GM23338 (cell line): ENCODE measurements around the gene ZNF385C. TPM values are rescaled to one million over a fixed set of nuclear protein-coding genes. Genes with fewer than 3 reads are reported as not detected.
A peak's percentile ranks its signal among the peaks of the same experiment; 100 is the strongest.

Source experiments
- ATAC-seq: fragments of 200-7000 bp; cut with Tn5 transposase; 3 replicates; pipeline ENCODE4 v1.9.1; 2020
- DNase-seq: peaks from one replicate; pipeline ENCODE4 v3.0.0-alpha.2; 2015; ENCODE audit warnings: low spot score
- H2AFZ ChIP-seq: fragments of 200-600 bp; sonication (generic); 2 replicates; pipeline ENCODE4 v1.8.0; 2016; ENCODE audit warnings: antibody characterized with exemption, mild to moderate bottlenecking, moderate library complexity
- H3F3A ChIP-seq: fragments of 200-600 bp; sonication (generic); replicated peaks from 2 replicates; pipeline ENCODE4 v1.8.0; 2017; ENCODE audit warnings: antibody characterized with exemption, mixed run types, low read depth
- H3K27ac ChIP-seq: fragments of 200-600 bp; sonication (generic); 2 replicates; pipeline ENCODE4 v1.6.1; 2016; ENCODE audit warnings: low read depth
- H3K27me3 ChIP-seq: fragments of 200-600 bp; sonication (generic); 2 replicates; pipeline ENCODE4 v1.8.0; 2016; ENCODE audit warnings: mild to moderate bottlenecking, mixed run types, moderate library complexity; ENCODE audit not compliant: insufficient read depth
- H3K36me3 ChIP-seq: fragments of 200-600 bp; sonication (generic); 2 replicates; pipeline ENCODE4 v1.8.0; 2016; ENCODE audit warnings: mild to moderate bottlenecking; ENCODE audit not compliant: insufficient read depth
- H3K4me1 ChIP-seq: fragments of 200-600 bp; sonication (generic); 2 replicates; pipeline ENCODE4 v1.8.0; 2016; ENCODE audit warnings: mild to moderate bottlenecking, moderate library complexity; ENCODE audit not compliant: insufficient read depth
- H3K4me2 ChIP-seq: fragments of 200-600 bp; sonication (generic); 2 replicates; pipeline ENCODE4 v1.7.1; 2017; ENCODE audit warnings: mixed run types
- H3K4me3 ChIP-seq: fragments of 200-600 bp; sonication (generic); 2 replicates; pipeline ENCODE4 v1.6.1; 2016; ENCODE audit warnings: mixed run types
- H3K79me2 ChIP-seq: fragments of 200-600 bp; sonication (generic); replicated peaks from 2 replicates; pipeline ENCODE4 v1.8.0; 2017; ENCODE audit warnings: mild to moderate bottlenecking; ENCODE audit not compliant: insufficient read depth
- H3K9me2 ChIP-seq: fragments of 200-600 bp; sonication (generic); 2 replicates; pipeline ENCODE4 v1.8.0; 2017; ENCODE audit not compliant: insufficient read depth
- H4K20me1 ChIP-seq: fragments of 200-600 bp; sonication (generic); replicated peaks from 2 replicates; pipeline ENCODE4 v1.8.0; 2017; ENCODE audit warnings: mild to moderate bottlenecking; ENCODE audit not compliant: insufficient read depth
- H3K27ac Mint-ChIP-seq: 2 replicates; pipeline ENCODE4 v1.8.0; 2020; ENCODE audit warnings: inconsistent platforms, mild to moderate bottlenecking, moderate library complexity, mixed read lengths
- H3K27me3 Mint-ChIP-seq: 3 replicates; pipeline ENCODE4 v1.8.0; 2022; ENCODE audit warnings: low read depth, mild to moderate bottlenecking, moderate library complexity, mixed read lengths, inconsistent platforms; ENCODE audit not compliant: insufficient read depth, poor library complexity
- H3K36me3 Mint-ChIP-seq: 3 replicates; pipeline ENCODE4 v1.8.0; 2021; ENCODE audit warnings: low read depth, mild to moderate bottlenecking, inconsistent platforms, moderate library complexity, mixed read lengths
- H3K4me1 Mint-ChIP-seq: 3 replicates; pipeline ENCODE4 v1.8.0; 2020; ENCODE audit warnings: mild to moderate bottlenecking, inconsistent platforms, mixed read lengths
- H3K4me3 Mint-ChIP-seq: 3 replicates; pipeline ENCODE4 v1.8.0; 2021; ENCODE audit warnings: moderate library complexity, mild to moderate bottlenecking, inconsistent platforms, mixed read lengths
- H3K9me3 Mint-ChIP-seq: 3 replicates; pipeline ENCODE4 v1.8.0; 2020; ENCODE audit warnings: moderate library complexity, mild to moderate bottlenecking, inconsistent platforms, mixed read lengths
- CREB1 ChIP-seq: fragments of 250-450 bp; sonication (Bioruptor Pico); IDR thresholded peaks from 2 replicates; pipeline ENCODE4 v1.5.0; 2020; ENCODE audit warnings: low read depth, mild to moderate bottlenecking, moderate library complexity
- CTCF ChIP-seq, 2 experiments: fragments of 200-600 bp in 1 of 2; sonication (generic) in 1 of 2; conservative IDR thresholded peaks; 2 replicates each; pipeline versions ENCODE4 v1.5.1 to v1.6.1; 2016 to 2017; ENCODE audit warnings: antibody characterized with exemption in 2 of 2, low read depth in 2 of 2, mild to moderate bottlenecking in 2 of 2, moderate library complexity in 1 of 2
- ETS1 ChIP-seq: IDR thresholded peaks from 2 replicates; pipeline ENCODE4 v1.6.1; 2016; ENCODE audit warnings: antibody characterized with exemption
- EZH2 ChIP-seq: fragments of 200-600 bp; sonication (generic); IDR thresholded peaks from one replicate; pipeline ENCODE4 v1.8.0; 2017; ENCODE audit warnings: antibody characterized with exemption, mild to moderate bottlenecking, low read depth; ENCODE audit not compliant: unreplicated experiment
- EZH2phosphoT487 ChIP-seq: fragments of 200-600 bp; sonication (generic); IDR thresholded peaks from one replicate; pipeline ENCODE4 v1.8.1; 2018; ENCODE audit warnings: antibody characterized with exemption; ENCODE audit not compliant: unreplicated experiment
- JUNB ChIP-seq: IDR thresholded peaks from one replicate; pipeline ENCODE4 v1.6.1; 2016; ENCODE audit warnings: antibody characterized with exemption; ENCODE audit not compliant: unreplicated experiment
- NANOG ChIP-seq: IDR thresholded peaks from 2 replicates; pipeline ENCODE4 v1.6.1; 2016; ENCODE audit warnings: antibody characterized with exemption, borderline replicate concordance
- POLR2AphosphoS5 ChIP-seq: IDR thresholded peaks from 2 replicates; pipeline ENCODE4 v1.6.1; 2016; ENCODE audit warnings: antibody characterized with exemption, low read depth
- REST ChIP-seq: IDR thresholded peaks from one replicate; pipeline ENCODE4 v1.6.1; 2018; ENCODE audit warnings: antibody characterized with exemption; ENCODE audit not compliant: unreplicated experiment
- STAT1 ChIP-seq: IDR thresholded peaks from one replicate; pipeline ENCODE4 v1.6.1; 2016; ENCODE audit warnings: antibody characterized with exemption; ENCODE audit not compliant: unreplicated experiment
- ZNF114 ChIP-seq: fragments of 250-450 bp; sonication (Bioruptor Pico); IDR thresholded peaks from 2 replicates; pipeline ENCODE4 v1.5.0; 2020; ENCODE audit warnings: mild to moderate bottlenecking, moderate library complexity
- ZNF331 ChIP-seq: fragments of 250-450 bp; sonication (Bioruptor Pico); IDR thresholded peaks from 2 replicates; pipeline ENCODE4 v1.5.0; 2020; ENCODE audit warnings: low read depth, mild to moderate bottlenecking, moderate library complexity
- ZNF462 ChIP-seq: fragments of 250-450 bp; sonication (Bioruptor Pico); IDR thresholded peaks from 2 replicates; pipeline ENCODE4 v1.5.0; 2020; ENCODE audit warnings: mild to moderate bottlenecking, moderate library complexity
- polyA plus RNA-seq: library from polyadenylated mRNA; unstranded; fragments of >200 nt; fragmentation: Nextera tagmentation; extraction: Ambion mirVana; gene quantifications from 2 replicates; pipeline ENCODE4 v1.2.1, GENCODE V29; 2016
- total RNA-seq: library from RNA; depleted of rRNA; stranded (reverse); fragments of >200 nt; shearing (Covaris generic); gene quantifications from 2 replicates; pipeline ENCODE4 v1.2.3, GENCODE V29; 2014

ZNF385C gene
- total and polyA plus RNA-seq, 2 experiments from 2014 or later = 1.9 to 3.1 TPM

- no peaks in the 10 kb centered on the region for H4K20me1 ChIP-seq
- peaks cover 15% of the 10 kb centered on the region for H3K4me1 Mint-ChIP-seq
- DNase-seq = no peak
- no peaks in the 10 kb centered on the region for H3K27me3 ChIP-seq
- no peaks in the 10 kb centered on the region for H3K79me2 ChIP-seq
- H3K4me2 ChIP-seq = no peak overlapping the region
- no peak overlapping the region for H3K4me3 ChIP-seq
- H3K27ac ChIP-seq = no peak overlapping the region
- 0 out of 2 replicates have a peak, but pooled peaks cover 4% of the 10 kb centered on the region for H3K4me1 ChIP-seq
- H3K27me3 Mint-ChIP-seq = peaks cover 2% of the 10 kb centered on the region
- H3K4me3 Mint-ChIP-seq = no peak overlapping the region
- H2AFZ ChIP-seq = peak overlapping the region; percentile 52; the same call in 1 of the 2 replicates
- H3K9me2 ChIP-seq = no peaks in the 10 kb centered on the region
- no peaks in the 10 kb centered on the region for H3K9me3 Mint-ChIP-seq
- no peak overlapping the region for H3K27ac Mint-ChIP-seq
- peak; percentile 78 for ATAC-seq
- no peaks in the 10 kb centered on the region for H3K36me3 ChIP-seq
- TF ChIP-seq CTCF (conservative IDR thresholded peaks at IDR 0.05; ENCODE audit: low read depth in 2 of 2) = no peak
- no peak for TF ChIP-seq EZH2phosphoT487
- TF ChIP-seq STAT1 = no peak
- TF ChIP-seq JUNB = no peak
- TF ChIP-seq REST = no peak
- TF ChIP-seq ZNF462 = no peak
- no peak for TF ChIP-seq POLR2AphosphoS5
- no peak for TF ChIP-seq EZH2
- no peak for TF ChIP-seq CREB1 (CRISPR knock-in tag)
- TF ChIP-seq ETS1 = no peak
- TF ChIP-seq NANOG = no peak
- TF ChIP-seq ZNF331 (CRISPR knock-in tag) = no peak
- TF ChIP-seq ZNF114 = no peak
- no peaks in the 10 kb centered on the region for H3F3A ChIP-seq
- H3K36me3 Mint-ChIP-seq = no peaks in the 10 kb centered on the region
These were observed 10.3 kb downstream of the ZNF385C start for GRCh38 chr17:42087736-42088705.
